Adrenal gland (tissue), 12 donors: ENCODE data around the gene IQCN. TPM values are rescaled to one million over a fixed set of nuclear protein-coding genes. Genes with fewer than 3 reads are reported as not detected.
"Not testable (repeated sequence)": the region's sequence is repeated elsewhere in the genome, so short reads cannot be mapped to it uniquely, and the experiment has no call there.

ENCODE experiments used
- DNase-seq, 7 donors: peaks; one replicate each; pipeline ENCODE4 v3.0.0-alpha.2; 2019 to 2020
- H3K27ac ChIP-seq, 5 donors: fragments of 200-600 bp; sonication (generic) in 4 of 5; 1 replicate in 3 of 5; 2 replicates in 2 of 5; pipeline versions ENCODE4 v1.5.1 to v1.8.0; 2016 to 2020; ENCODE audit warnings: mild to moderate bottlenecking in 1 of 5
- H3K27me3 ChIP-seq: fragments of 200-600 bp; 2 replicates; pipeline ENCODE4 v1.8.0; 2021
- H3K36me3 ChIP-seq, 2 donors: fragments of 200-600 bp; replicated peaks in 1 of 2; 1 replicate in 1 of 2; 2 replicates in 1 of 2; pipeline versions ENCODE4 v1.5.1 to v1.8.0; 2018 to 2022
- H3K4me1 ChIP-seq, 2 donors: fragments of 200-600 bp; replicated peaks in 1 of 2; 1 replicate in 1 of 2; 2 replicates in 1 of 2; pipeline versions ENCODE4 v1.5.1 to v1.8.0; 2018 to 2021
- H3K4me3 ChIP-seq, 4 donors: fragments of 200-600 bp; sonication (generic) in 3 of 4; one replicate each; pipeline ENCODE4 v1.5.1; 2016 to 2018
- H3K9me3 ChIP-seq, 3 donors: fragments of 200-600 bp; sonication (generic) in 1 of 3; replicated peaks in 1 of 3; 1 replicate in 2 of 3; 2 replicates in 1 of 3; pipeline versions ENCODE4 v1.5.1 to v1.8.0; 2016 to 2021
- CTCF ChIP-seq, 6 experiments: fragments of 450-650 bp in 4 of 6; fragments of 200-600 bp in 2 of 6; sonication (generic) in 1 of 6; IDR thresholded peaks; 1 replicate in 5 of 6; 2 replicates in 1 of 6; pipeline versions ENCODE4 v1.5.1 to v1.8.0; 2016 to 2021; ENCODE audit warnings: antibody characterized with exemption in 6 of 6, mild to moderate bottlenecking in 2 of 6, moderate library complexity in 1 of 6
- POLR2A ChIP-seq, 2 donors: fragments of 450-650 bp; IDR thresholded peaks; one replicate each; pipeline ENCODE4 v1.6.1; 2017; ENCODE audit warnings: antibody characterized with exemption in 2 of 2, mild to moderate bottlenecking in 2 of 2, moderate library complexity in 1 of 2
- WGBS, 4 donors: extraction: QIAGEN DNeasy Blood & Tissue Kit in 2 of 4; methylation state at CpG; one replicate each; pipeline versions ENCODE4 v1.1.5 to v1.1.7; 2013 to 2017; 5-methylcytosine and 5-hydroxymethylcytosine counted together
- intact Hi-C, 2 donors: fragments of 100-400 bp; cut with DNase I; formaldehyde crosslinking; loops; one replicate each; pipeline versions ENCODE4 v1.14.1 to v1.15.0; 2022 to 2023
- polyA plus RNA-seq, 3 donors: library from polyadenylated mRNA; stranded (reverse); fragments of 200-250 nt in 2 of 3; fragments of 350-450 nt in 1 of 3; fragmentation: Illumina TruSeq in 1 of 3; extraction: RNeasy Lipid Tissue Mini Kit (QIAGEN cat#74804) in 1 of 3; gene quantifications; one replicate each; pipeline ENCODE4 v1.2.3, GENCODE V29; 2013 to 2014
- total RNA-seq, 9 donors: library from RNA; depleted of rRNA in 4 of 9; stranded (reverse); fragments of >200 nt in 4 of 9; fragments of 120-200 nt in 1 of 9; fragmentation: NEBNext Ultra II Directional in 1 of 9; extraction: Animal tissue kit (Norgen Biotek cat#: 25700) in 1 of 9; gene quantifications; one replicate each; pipeline versions ENCODE4 v1.1.0 to v1.2.4, GENCODE V29; 2013 to 2023
- donor health status: healthy with polysubstance abuse.
- donor health status: Bipolar disorder and iron deficiency.
- donor health status: DM: yes; HTN: yes; CAD: no.
- donor health status: DM: no; HTN: no; CAD: no.
- donor health status: DM: no; HTN: no; CAD: no.
- donor health status: DM: yes; HTN: yes; CAD: no.

Gene IQCN
- total and polyA plus RNA-seq, 12 donors, result 0.30 to 45.2 (median 2.8) TPM

GRCh38 chr19:18218159-18218558, 56.1 kb downstream of the IQCN start:
- 59 to 89% (median 83%) methylated on average over 4 to 17 of the region's 17 CpGs for WGBS, 4 donors
- Histone ChIP-seq H3K9me3 (no peaks in the 10 kb centered on the region), H3K4me3 (no peak overlapping the region), H3K27me3 (peaks cover 3% of the 10 kb centered on the region), H3K27ac (no peak overlapping the region), H3K4me1 (no peaks in the 10 kb centered on the region), H3K36me3 (no peaks in the 10 kb centered on the region)
- intact Hi-C loops, result loop anchor here in 1 of 2 donors (5.0 kb wide), 1 partner anchor 39 kb away; a partner anchor contains a TSS
- TF ChIP-seq CTCF (IDR thresholded peaks at IDR 0.05) (no peak), POLR2A (IDR thresholded peaks at IDR 0.05) (no peak)
- DNase-seq, result no peak

DNA sequence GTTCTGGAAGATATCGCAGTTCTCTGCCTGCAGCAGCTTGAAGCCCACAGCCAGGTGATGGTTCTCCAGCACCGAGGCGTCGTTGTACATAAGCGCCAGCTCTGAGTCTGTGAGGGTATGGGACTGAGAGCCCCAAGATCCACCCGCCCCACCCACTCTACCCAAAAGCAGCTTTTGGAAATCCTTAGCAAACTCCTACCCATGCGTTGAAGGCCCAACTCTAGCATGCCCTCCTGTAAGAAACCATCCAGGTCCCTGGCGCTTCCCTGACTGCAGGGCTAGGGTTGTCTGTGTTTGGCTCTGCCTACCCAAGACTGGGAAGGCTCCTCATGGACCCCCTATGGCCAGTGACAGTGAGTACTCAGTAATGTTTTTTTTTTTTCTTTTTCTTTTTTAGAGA, 57.5 kb downstream of the IQCN start:
- TF ChIP-seq CTCF (IDR thresholded peaks at IDR 0.05), result no peak
- no peak for TF ChIP-seq POLR2A (IDR thresholded peaks at IDR 0.05)
- intact Hi-C loops, result loop anchor here in 1 of 2 donors (5.0 kb wide), 1 partner anchor 41 kb away; a partner anchor contains a TSS
- no peak for DNase-seq
- no peak overlapping the region for H3K27ac ChIP-seq
- no peaks in the 10 kb centered on the region for H3K36me3 ChIP-seq
- no peaks in the 10 kb centered on the region for H3K4me1 ChIP-seq
- H3K27me3 ChIP-seq, result no peaks in the 10 kb centered on the region
- H3K4me3 ChIP-seq, result no peak overlapping the region
- H3K9me3 ChIP-seq, result no peaks in the 10 kb centered on the region
- WGBS, 4 donors, result 86 to 94% (median 92%) methylated on average over 7 to 8 of the region's 8 CpGs

- DNase-seq, result no peak
- no peak for TF ChIP-seq POLR2A (IDR thresholded peaks at IDR 0.05)
- TF ChIP-seq CTCF (IDR thresholded peaks at IDR 0.05), result no peak
- Histone ChIP-seq H3K27ac (no peak overlapping the region), H3K4me3 (no peak overlapping the region), H3K4me1 (no peaks in the 10 kb centered on the region), H3K36me3 (no peaks in the 10 kb centered on the region), H3K9me3 (no peaks in the 10 kb centered on the region), H3K27me3 (no peaks in the 10 kb centered on the region)
- WGBS, 4 donors, result 58 to 71% (median 64%) methylated on average over 7 of the region's 7 CpGs
- intact Hi-C loops, result loop anchor here (5.0 kb wide), 2 partner anchors 37 to 42 kb away; a partner anchor contains a TSS
Observed at GRCh38 chr19:18214779-18215433, 59.3 kb downstream of the IQCN start.

- DNase-seq, result no peak
- Histone ChIP-seq H3K27me3 (no peaks in the 10 kb centered on the region), H3K36me3 (no peaks in the 10 kb centered on the region), H3K4me1 (no peaks in the 10 kb centered on the region), H3K9me3 (no peaks in the 10 kb centered on the region), H3K27ac (no peak overlapping the region), H3K4me3 (no peak overlapping the region)
- 76 to 84% (median 78%) methylated on average over 7 to 14 of the region's 14 CpGs for WGBS, 4 donors
- intact Hi-C loops, result loop anchor here in 1 of 2 donors (5.0 kb wide), 1 partner anchor 41 kb away; no protein-coding TSS in a partner anchor
- TF ChIP-seq CTCF (IDR thresholded peaks at IDR 0.05) (no peak), POLR2A (IDR thresholded peaks at IDR 0.05) (no peak)
Observed at GRCh38 chr19:18211683-18212082, 62.6 kb downstream of the IQCN start.

- H3K27ac ChIP-seq, H3K36me3 ChIP-seq, H3K9me3 ChIP-seq, H3K4me3 ChIP-seq, DNase-seq, H3K27me3 ChIP-seq: not testable (repeated sequence)
- H3K4me1 ChIP-seq, result peaks cover 8 to 11% of the 10 kb centered on the region in 2 donors
- WGBS, 4 donors, result 71 to 81% (median 75%) methylated on average over 5 of the region's 5 CpGs
- intact Hi-C loops, result loop anchor here in 1 of 2 donors (5.0 kb wide), 1 partner anchor 42 kb away; no protein-coding TSS in a partner anchor
Observed at GRCh38 chr19:18209912-18210311, 64.3 kb downstream of the IQCN start.
